ENCODE measurements around the gene PDE3A. TPM values are rescaled to one million over a fixed set of nuclear protein-coding genes. Genes with fewer than 3 reads are reported as not detected.

PDE3A gene
- total RNA-seq, 1 experiment from 2014 or later = 2.8 TPM

GRCh38 chr12:20374795-20375194 lies 6.5 kb downstream of the PDE3A start:
- TF ChIP-seq KAT7 (CRISPR knock-in tag; IDR thresholded peaks at IDR 0.05; ENCODE audit: borderline replicate concordance) (no peak), ZNF425 (CRISPR knock-in tag; conservative IDR thresholded peaks at IDR 0.05) (no peak), E2F1 (CRISPR knock-in tag; IDR thresholded peaks at IDR 0.05) (no peak), IRF2 (CRISPR knock-in tag; IDR thresholded peaks at IDR 0.05; ENCODE audit: borderline replicate concordance, low read depth) (no peak), CREB1 (CRISPR knock-in tag; IDR thresholded peaks at IDR 0.05) (no peak), PREB (CRISPR knock-in tag; IDR thresholded peaks at IDR 0.05; ENCODE audit: borderline replicate concordance) (no peak), CBFB (CRISPR knock-in tag; IDR thresholded peaks at IDR 0.05; ENCODE audit: low read depth) (no peak), ZNF416 (CRISPR knock-in tag; IDR thresholded peaks at IDR 0.05) (no peak), HMGA2 (CRISPR knock-in tag; IDR thresholded peaks at IDR 0.05) (no peak)
- Mint-ChIP-seq H3K27me3 (ENCODE audit: low read depth) (peaks cover 2% of the 10 kb centered on the region), H3K4me1 (peaks cover 17% of the 10 kb centered on the region), H3K36me3 (no peaks in the 10 kb centered on the region), H3K4me3 (no peak overlapping the region), H3K9me3 (no peaks in the 10 kb centered on the region), H3K27ac (no peak overlapping the region)
- ChIA-PET POLR2A (no interaction called here), CTCF (no interaction called here)
- ATAC-seq (no peak), DNase-seq (ENCODE audit: low spot score) (no peak)

GRCh38 chr12:20375560-20375959 lies 7.2 kb downstream of the PDE3A start:
- no peak overlapping the region for H3K4me3 Mint-ChIP-seq
- no peak for DNase-seq (ENCODE audit: low spot score)
- no peaks in the 10 kb centered on the region for H3K36me3 Mint-ChIP-seq
- ChIA-PET POLR2A (no interaction called here), CTCF (no interaction called here)
- no peaks in the 10 kb centered on the region for H3K9me3 Mint-ChIP-seq
- H3K27me3 Mint-ChIP-seq (ENCODE audit: low read depth) = peaks cover 2% of the 10 kb centered on the region
- TF ChIP-seq ZNF317 (CRISPR knock-in tag; IDR thresholded peaks at IDR 0.05; ENCODE audit: borderline replicate concordance, low read depth) = no peak
- no peak overlapping the region for H3K27ac Mint-ChIP-seq
- no peak for ATAC-seq
- peaks cover 17% of the 10 kb centered on the region for H3K4me1 Mint-ChIP-seq

- DNase-seq (ENCODE audit: low spot score) (no peak), ATAC-seq (no peak)
- peaks cover 6% of the 10 kb centered on the region; the same call in 1 of the 2 replicates for H3K4me1 Mint-ChIP-seq
- H3K27ac Mint-ChIP-seq = no peak overlapping the region
- no peaks in the 10 kb centered on the region for H3K27me3 Mint-ChIP-seq (ENCODE audit: low read depth)
- H3K4me3 Mint-ChIP-seq = no peak overlapping the region
- no peaks in the 10 kb centered on the region for H3K9me3 Mint-ChIP-seq
- ChIA-PET POLR2A (no interaction called here), CTCF (interaction anchor here (0.6 to 1.3 kb wide), 2 partner anchors 8 to 63 kb away, joined by 3 to 4 read pairs; no protein-coding TSS in a partner anchor)
- no peaks in the 10 kb centered on the region for H3K36me3 Mint-ChIP-seq
- TF ChIP-seq ZNF232 (CRISPR knock-in tag; IDR thresholded peaks at IDR 0.05) (no peak), ZNF512 (CRISPR knock-in tag; IDR thresholded peaks at IDR 0.05; ENCODE audit: borderline replicate concordance) (no peak), USF1 (CRISPR knock-in tag; IDR thresholded peaks at IDR 0.05) (no peak), E2F5 (CRISPR knock-in tag; IDR thresholded peaks at IDR 0.05) (no peak), TEAD1 (CRISPR knock-in tag; IDR thresholded peaks at IDR 0.05) (no peak), NFYB (CRISPR knock-in tag; conservative IDR thresholded peaks at IDR 0.05; ENCODE audit: low read depth) (no peak), ZBTB21 (CRISPR knock-in tag; IDR thresholded peaks at IDR 0.05; ENCODE audit: borderline replicate concordance) (no peak), RORB (CRISPR knock-in tag; IDR thresholded peaks at IDR 0.05) (no peak), SMAD3 (CRISPR knock-in tag; IDR thresholded peaks at IDR 0.05; ENCODE audit: borderline replicate concordance) (no peak), ZBTB43 (CRISPR knock-in tag; IDR thresholded peaks at IDR 0.05) (no peak), KAT7 (CRISPR knock-in tag; IDR thresholded peaks at IDR 0.05; ENCODE audit: borderline replicate concordance) (no peak), MXD4 (CRISPR knock-in tag; IDR thresholded peaks at IDR 0.05; ENCODE audit: borderline replicate concordance) (no peak), CREB1 (CRISPR knock-in tag; IDR thresholded peaks at IDR 0.05) (no peak), ZNF263 (CRISPR knock-in tag; IDR thresholded peaks at IDR 0.05; ENCODE audit: low read depth) (no peak)
Observed at GRCh38 chr12:20376984-20377383, 8.6 kb downstream of the PDE3A start.
